GM19328 (cell line): Measurements from ENCODE around the gene TMC1.

Experiments used
- ATAC-seq: cut with Tn5 transposase; IDR thresholded peaks from one replicate; pipeline ENCODE4 v1.9.1; 2021; ENCODE audit warnings: mild to moderate bottlenecking, moderate library complexity; ENCODE audit not compliant: unreplicated experiment

The TMC1 gene

DNA sequence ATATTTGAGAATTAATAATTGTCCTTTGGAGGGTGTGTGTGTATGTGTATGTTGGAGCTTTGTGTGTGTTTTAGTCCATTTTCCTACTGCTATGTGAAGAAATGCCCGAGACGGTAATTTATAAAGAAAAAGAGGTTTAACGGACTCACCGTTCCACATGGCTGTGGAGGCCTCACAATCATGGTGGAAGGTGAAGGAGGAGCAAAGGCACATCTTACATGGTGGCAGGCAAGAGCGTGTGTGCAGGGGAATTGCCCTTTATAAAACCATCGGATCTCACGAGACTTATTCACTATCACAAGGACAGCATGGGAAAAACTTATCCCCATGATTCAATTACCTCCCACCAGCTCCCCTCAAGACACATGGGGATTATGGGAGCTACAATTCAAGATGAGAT is 44.1 kb downstream of the TMC1 start:
- ATAC-seq: no peak

DNA sequence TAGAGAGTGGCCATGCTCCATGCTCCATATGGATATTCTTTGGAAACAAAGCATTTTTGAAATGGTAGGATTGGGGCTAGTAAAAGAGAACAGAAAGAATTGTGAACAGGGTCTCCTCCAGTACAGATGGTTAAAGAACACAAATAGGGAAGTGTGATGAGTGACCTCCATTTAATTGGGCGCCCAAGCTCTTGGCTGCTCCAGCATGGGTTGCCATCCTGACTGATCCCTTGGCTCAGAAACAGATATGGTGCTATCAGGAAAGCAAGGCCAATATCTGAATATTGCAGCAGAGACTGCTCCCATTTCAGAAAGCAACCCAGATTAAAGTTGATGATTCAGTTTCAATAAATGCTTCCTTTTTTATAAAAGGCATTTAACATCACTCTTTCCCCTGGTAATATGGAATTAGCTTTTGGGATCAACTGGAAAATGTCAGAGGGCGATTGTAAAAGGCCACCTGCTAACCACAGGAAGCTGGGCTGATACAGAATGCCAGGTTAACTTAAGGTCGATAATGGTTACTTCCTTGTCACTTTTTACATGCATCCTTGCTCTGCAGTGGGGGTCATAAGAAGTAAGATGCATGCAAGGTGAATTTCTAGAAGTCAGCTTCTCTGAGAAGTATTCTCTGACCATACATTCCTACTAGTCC is 52.9 kb downstream of the TMC1 start:
- ATAC-seq: no peak

DNA sequence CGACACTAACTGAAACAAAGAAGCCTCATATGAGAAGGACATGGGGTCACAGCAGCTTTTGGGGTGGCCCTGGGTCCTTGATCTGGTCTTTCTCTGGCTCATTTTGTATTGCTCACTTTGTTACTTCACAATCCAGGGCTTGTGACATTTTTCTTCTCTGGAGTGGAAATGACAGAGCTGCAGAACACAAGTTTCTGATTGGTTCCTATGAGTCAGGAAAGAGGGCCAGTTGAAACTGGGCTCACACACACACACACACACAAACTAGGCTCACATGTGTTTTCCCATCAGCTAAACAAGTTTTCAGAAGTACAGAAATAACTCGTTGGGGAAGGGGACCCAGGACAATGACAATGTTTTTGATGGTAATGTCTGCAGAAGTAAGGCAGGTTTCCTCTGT is 54.3 kb downstream of the TMC1 start:
- no peak for ATAC-seq

DNA sequence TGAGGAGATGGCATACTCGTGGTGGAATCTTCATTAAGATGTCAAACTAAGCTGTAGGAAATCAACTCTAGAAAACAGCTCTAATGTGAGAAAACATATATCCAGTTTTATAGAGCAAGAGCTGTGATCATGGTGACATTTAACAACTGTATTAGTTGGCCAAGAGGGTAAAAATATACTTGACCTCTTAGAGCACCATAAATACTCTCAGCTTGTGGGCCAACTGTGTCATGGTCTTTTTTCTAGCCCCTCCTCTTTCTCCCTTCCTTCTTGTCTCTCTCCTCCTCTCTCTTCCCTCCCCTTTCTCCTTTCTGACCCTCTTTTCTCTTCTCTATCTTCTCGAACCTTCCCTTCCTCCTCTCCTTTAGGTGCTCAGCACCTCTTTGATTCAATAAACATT is 54.7 kb downstream of the TMC1 start:
- no peak for ATAC-seq

DNA sequence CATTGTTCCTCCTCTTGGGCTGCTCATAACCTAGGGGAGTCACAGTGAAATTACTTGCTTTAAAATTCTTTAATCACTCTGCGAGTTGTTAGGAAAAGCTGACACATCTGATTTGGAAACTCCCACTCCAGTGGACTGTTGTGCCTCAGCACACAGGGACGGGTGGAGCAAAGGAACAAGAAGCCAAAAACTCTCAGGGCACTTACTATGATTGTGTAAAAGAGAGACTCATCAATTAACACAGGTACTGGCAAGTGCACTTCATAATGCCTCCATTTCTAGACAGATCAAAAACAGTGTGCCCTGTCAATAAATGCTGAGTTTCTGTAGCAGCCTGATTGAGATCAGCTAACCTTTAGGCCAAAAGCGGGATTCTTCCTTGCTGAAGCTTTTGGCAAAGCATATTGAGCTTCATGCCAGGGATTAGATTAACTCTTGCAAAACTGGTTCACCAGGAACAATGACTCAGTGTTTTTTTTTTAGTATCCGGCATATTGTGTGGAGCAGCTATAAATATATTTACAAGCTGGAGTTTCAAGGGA is 55.9 kb downstream of the TMC1 start:
- no peak for ATAC-seq

DNA sequence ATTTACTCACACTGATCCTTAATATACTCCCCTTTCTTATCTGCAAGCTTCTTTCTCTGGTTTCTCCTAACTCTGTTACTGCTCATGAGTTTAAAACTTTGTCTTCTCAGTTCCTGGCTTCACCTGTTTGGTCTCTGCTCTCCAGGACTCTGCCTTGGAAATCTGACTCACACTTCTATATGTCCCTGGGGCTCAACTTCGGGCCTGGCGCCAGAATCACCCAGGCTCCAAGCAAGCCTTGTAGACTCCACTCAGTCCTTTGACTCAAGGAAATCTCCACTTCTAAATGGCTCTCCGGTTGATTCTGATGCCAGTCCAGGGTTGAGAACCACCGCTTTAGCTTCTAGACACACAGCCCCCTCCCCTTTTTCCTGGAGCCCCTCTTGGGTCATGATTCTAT is 57.8 kb downstream of the TMC1 start:
- no peak for ATAC-seq

DNA sequence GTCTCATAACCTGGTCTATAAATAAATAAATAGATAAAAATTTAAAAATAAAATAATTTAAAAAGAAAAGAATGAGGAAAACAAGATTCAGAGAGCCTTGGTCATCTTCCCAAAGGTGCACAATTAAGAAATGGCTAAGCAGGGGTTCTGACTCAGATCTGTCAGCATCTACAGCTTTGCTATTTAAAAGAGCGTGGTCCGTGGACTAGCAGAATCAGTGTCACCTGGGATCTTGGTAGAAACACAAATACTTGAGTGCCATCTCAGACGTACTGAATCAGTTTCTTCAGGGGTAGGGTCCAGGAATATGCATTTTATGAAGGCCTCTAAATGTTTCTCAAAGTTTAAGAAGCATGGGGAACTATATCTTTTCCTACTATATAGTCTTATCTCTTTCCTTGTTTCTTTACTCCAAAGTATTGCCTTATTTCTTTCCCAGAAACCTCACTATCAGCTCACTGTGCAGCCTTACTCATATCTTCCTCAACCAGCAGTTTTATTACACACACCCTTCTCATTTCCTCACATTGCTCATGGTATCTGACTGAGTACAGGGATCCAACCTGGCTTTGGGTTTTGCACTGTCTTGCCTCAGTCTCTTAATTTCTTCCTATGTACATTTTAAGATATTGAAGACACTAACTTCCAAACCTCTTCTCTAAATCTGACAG is 58.6 kb downstream of the TMC1 start:
- ATAC-seq: no peak

DNA sequence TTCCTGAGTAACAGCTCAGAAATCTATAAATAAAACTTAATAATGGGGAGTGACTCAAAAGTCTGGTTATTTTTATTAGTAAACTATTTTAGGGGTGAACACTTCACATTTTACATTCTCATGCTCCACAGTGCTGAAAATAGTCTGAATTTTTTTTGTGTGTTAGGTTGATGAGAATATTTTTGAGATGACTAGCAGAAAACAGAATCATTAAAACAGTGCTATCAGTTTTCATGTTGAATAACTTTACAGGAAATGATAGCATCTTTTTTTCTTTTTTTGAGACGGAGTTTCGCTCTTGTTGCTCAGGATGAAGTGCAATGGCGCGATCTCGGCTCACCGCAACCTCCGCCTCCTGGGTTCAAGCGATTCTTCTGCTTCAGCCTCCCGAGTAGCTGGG is 60.3 kb downstream of the TMC1 start:
- no peak for ATAC-seq

DNA sequence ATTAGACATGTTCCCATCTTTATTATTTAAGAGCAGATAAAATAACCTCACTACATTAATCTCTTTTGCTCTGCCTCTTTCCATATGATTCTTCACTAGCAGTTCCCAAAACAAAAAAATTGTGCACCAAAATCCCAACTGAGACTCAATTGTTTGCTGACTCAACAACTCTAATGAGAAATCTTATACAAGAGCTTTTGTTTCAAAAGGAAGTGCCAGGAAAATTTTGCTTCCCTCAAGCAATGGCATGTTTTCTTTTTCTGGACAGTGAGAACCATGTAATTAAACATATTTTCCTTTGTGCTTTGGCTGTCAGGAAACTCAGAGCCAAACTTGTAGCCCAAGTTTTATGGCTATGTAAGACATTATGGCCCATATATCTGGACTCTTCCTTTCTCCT is 62.0 kb downstream of the TMC1 start:
- no peak for ATAC-seq

DNA sequence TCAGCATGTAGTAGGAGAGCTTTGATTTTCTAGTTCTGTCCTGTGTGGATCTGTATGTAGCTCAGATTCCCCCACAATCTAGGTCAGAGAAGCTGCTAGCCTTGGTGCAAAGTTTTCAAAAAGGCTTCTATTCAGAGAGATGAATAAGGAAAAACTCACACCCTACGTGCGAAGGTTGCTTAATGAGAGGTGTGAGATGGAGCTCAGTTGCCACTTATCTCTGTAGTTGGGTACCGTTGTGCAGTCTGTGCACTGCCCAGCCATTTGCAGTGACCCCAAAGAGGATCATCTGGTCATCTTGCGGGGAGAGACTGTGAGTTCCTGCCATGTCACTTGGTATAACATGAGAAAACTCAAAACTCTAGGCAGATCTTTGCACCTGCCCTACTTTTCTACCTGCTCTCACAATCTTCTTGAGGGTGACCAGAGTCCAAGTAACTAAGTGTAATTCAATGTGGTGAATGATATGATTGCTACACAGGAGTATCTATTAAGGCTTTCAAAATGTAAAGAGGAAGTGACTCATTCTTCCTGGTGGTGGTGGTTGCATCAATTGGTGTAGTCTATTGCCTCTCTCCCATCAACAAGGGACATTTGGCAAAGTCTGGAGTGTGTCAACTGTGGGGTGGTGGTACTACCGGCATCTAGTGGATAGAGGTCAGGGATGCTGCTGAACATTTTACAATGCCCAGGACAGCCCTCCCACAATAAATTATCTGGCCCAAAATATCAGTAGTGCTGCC is 65.2 kb downstream of the TMC1 start:
- ATAC-seq: no peak

DNA sequence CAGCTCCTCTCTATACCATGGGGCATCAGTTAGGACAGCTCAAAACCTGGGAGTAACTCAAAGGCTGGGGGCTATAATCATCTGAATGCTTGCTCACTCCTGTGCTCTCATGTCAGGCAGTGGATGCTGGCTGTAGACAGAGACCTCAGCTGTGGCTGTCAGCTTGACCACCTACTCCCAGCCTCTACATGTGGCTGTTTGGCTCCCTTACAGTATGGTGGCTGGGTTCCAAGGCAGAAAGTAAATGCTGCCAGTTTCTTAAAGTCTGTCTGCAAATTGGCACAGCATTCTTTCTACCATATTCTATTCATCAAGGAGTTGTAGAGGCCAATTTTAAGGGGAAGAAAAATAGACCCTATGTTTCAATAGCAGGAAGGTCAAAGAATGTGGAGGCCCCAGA is 66.9 kb downstream of the TMC1 start:
- no peak for ATAC-seq

DNA sequence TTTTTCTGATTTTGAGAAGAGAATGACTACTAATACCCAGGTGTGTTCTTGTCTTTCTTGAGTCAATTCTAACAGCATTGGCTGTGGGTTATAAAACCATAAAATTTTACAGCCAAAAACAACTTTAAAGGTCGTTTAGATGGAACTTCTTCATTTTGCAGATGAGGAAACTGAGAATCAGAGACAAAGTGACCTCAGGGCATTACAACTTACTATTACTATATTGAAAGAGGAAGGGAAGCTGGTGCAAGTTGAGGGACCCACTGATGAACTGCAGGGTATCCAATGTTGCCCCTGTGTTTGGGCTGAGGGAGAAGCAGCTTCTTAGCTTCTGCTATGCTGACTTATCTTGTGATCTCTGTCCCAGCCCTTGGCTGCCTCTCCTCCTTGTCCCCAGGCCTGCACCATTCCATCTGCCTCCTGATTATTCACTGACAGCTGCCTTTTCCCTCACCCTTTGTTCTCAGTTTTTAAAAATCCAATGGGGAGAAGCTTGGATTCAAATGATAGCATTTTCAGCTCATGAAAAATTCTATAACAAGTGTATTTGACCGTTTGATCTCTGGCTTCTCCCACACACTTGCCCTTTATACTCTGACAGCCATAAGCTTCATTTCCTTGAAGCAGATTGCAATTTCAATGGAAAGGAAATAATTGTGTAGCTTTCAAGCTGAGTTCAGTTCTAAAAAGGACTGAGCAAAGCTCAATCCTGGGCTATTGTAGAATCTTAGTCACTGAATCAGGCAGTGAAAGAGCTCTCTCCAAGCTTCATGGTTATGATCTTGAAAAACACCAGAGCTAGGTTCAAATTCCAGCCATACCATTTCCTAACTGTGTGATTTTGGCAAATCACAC is 68.5 kb downstream of the TMC1 start:
- no peak for ATAC-seq

DNA sequence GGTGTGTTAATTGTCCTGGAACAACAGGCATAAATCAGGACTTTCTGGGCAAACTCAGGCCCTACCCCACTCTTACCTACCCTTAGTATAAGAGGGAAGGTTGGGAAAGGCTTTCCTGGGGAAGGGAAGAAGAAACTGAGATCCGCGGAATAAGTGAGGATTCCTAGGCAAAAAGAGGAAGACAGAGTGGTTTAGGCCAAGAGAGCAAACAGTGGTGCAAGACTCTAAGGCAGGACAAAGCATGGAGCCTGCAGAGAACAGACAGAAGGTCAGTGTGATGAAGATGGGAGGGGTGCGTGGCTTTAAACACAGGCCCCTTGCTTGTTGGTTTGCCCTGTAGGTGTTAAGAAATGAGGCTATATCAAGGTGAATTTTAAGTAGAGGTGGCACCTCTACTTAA is 69.4 kb downstream of the TMC1 start:
- ATAC-seq: no peak

DNA sequence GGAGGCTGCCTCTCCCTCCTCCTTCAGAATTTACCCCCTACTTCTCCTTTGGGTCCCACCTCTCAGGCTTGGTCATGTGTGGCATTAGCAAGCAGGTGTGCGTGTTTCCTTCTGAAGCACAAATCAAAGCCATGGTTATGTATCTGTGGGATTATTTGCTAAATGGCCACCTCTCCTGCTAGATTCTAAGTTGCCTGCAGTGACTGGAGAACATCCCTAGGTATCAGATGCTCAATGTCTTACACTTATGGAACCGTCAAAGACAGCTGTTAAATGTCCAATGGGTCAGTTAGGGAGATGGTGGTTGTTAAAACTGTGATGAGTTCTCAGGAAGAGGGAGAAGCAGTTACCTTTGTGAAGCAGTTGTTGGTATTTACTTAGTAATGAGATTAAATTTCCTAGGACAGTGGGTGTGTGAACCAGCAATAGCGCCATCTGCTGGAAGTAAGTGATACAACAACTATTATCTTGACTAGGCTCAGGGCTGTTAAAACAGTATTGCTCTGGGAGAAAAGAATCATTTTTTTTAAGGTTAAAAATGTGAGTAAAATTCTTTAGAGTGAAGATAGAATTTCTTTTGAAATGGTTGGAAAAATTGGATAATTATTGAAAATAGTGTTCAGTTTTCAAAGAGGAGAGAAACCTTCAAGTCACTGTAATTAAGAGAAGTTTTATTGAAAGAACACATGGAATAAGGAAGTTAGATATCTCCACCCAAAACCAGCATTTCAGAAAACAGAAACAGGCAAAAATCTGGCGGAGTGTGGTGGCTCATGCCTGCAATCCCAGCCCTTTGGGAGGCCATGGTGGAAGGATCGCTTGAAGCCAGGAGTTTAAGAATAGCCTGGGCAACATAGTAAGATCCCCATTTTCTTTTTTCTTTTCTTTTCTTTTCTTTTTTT is 71.3 kb downstream of the TMC1 start:
- ATAC-seq: peak; percentile 57

DNA sequence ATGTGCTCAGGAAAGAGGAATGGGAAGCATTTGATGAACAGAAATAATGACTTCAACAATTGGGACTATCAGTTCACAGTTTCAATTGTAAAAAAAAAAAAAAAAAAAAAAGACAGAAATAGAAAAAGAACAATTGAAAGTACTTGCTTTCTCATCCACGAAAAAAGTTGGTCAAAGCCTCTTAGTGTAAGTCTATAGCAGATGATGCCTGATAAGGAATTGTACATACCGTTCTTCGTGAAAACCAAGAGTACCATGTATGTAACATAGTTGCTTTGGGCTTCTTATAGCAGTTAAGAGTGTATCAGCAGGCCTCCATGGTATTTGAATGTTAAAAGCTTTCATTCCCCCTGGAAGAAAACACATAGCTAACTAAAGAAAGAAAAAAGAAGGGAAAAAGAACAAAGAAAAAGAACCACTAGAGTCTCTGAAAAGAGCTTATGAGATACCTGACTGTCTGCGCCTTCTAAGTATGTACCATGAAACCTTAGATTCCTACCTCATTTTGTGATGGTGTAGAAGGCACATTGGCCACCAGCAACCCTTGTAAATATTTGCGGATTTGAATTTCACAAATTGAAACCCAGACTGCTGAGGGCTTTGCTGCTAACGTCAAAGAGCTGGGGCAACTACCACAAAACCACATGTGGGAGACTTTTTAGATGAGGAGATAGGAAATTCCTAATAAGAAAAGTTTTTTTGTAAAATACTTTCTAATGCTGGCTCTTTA is 75.2 kb downstream of the TMC1 start:
- ATAC-seq: no peak

DNA sequence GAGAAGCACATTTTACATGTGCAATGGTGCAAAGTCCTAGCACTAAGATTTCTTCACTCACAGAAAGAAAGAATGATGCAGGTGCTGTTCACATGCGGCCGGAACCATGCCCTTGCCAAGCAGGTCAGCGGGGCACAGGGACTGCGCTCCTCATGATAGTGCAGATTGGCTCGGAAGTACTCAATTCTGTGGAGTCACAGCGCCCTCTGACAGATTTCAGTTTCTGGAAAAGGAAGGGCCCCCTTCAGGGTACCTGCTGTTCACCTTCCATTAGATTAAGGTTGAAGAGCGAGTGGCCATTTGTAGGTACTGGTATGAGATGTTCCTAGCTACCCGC is 75.7 kb downstream of the TMC1 start:
- ATAC-seq: no peak

DNA sequence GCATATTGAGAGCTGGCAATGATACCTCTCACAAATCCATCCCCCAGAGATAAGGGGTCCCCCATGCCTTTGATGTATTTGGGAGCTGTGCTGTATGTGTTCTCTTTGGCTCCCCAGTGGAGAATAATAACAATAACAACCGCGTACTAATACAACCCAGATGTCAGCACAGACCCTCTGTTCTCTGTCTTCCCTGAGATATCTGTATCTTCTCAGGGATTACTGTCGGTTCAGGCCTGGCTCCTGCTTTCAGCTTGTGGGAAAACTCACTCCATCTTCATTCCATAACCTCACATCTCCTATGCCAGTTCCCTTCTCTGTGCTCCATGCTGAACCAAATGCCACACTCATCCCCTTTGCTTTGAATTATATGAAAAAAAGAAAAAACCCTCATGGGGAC is 76.2 kb downstream of the TMC1 start:
- no peak for ATAC-seq

DNA sequence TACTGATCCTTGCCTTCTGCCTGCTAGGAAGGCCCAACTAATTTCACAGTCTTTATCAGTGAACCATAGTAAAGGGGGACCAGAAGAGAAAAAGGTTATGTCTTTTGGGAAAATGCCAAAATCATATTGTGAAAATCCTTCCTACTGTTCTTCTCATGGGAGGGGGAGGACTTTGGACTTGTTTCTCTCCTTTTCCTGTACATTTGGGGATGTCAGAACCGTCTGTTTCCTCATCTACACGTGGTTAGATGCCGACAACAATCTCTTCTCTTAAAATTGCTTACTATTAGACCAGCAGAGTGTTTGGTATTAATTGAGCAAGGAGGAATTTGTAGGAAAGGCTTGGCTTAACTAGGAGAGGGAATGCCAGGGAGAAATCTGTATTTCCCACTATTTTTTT is 77.2 kb downstream of the TMC1 start:
- ATAC-seq: no peak

DNA sequence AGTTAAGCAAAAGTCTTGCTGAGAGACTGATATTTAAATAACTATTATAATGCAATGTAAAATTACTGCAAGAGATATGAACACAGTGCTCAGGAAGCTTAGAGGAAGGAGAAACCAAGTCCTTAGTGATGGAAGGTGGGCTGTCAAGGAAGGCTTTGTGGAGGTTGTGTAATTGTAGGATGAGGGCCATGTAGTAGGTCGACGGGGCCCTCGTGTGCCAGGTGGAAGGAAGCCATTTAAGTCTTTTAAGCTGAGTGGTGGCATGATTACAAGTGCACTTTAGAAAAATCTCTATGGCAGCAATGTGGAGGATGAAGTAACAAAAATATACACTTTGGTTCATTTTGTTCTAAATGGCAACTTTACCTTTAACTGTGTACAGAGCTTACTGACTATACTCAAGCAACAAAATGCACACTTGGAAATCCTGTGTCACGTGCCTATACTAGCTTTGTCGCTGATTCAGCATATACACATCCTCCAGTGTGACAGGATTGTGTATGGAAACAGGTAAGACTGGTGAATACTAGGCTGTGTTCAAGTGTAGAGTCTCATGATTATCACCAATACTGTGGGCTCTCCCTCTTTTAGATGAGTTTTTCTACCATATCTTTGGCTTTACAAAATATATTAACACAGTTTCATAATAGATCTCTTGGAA is 78.6 kb downstream of the TMC1 start:
- ATAC-seq: no peak
